KMS-11 (cell line): ENCODE data around the gene ATOSA.
A peak's percentile ranks its signal among the peaks of the same experiment; 100 is the strongest.

ENCODE experiments used
- H2AFZ ChIP-seq: fragments of 200-600 bp; sonication (generic); 2 replicates; pipeline ENCODE4 v1.6.1; 2016; ENCODE audit warnings: antibody characterized with exemption, mixed run types, low read depth
- H3K27ac ChIP-seq: fragments of 200-600 bp; sonication (generic); 2 replicates; pipeline ENCODE4 v1.6.1; 2016; ENCODE audit warnings: mild to moderate bottlenecking, mixed run types
- H3K27me3 ChIP-seq: fragments of 200-600 bp; sonication (generic); 2 replicates; pipeline ENCODE4 v1.6.1; 2017; ENCODE audit warnings: mild to moderate bottlenecking, low read depth, mixed run types, moderate library complexity; ENCODE audit not compliant: insufficient read depth
- H3K36me3 ChIP-seq: fragments of 200-600 bp; sonication (generic); 2 replicates; pipeline ENCODE4 v1.6.1; 2017; ENCODE audit warnings: mild to moderate bottlenecking, mixed run types; ENCODE audit not compliant: insufficient read depth
- H3K4me1 ChIP-seq: fragments of 200-600 bp; sonication (generic); 2 replicates; pipeline ENCODE4 v1.6.1; 2016; ENCODE audit warnings: mild to moderate bottlenecking, low read depth, mixed run types; ENCODE audit not compliant: poor library complexity, severe bottlenecking
- H3K4me2 ChIP-seq: fragments of 200-600 bp; sonication (generic); 2 replicates; pipeline ENCODE4 v1.7.0; 2016; ENCODE audit warnings: mild to moderate bottlenecking, mixed run types
- H3K4me3 ChIP-seq: fragments of 200-600 bp; sonication (generic); IDR thresholded peaks from 2 replicates; pipeline ENCODE4 v1.6.1; 2017; ENCODE audit warnings: low read depth, low read length, mixed read lengths; ENCODE audit not compliant: insufficient read depth
- H3K79me2 ChIP-seq: fragments of 200-600 bp; sonication (generic); 2 replicates; pipeline ENCODE4 v1.6.1; 2016; ENCODE audit warnings: low read depth, mixed run types; ENCODE audit not compliant: insufficient read depth
- H3K9ac ChIP-seq: fragments of 200-600 bp; sonication (generic); 2 replicates; pipeline ENCODE4 v1.6.1; 2016; ENCODE audit warnings: mild to moderate bottlenecking, mixed run types
- H4K20me1 ChIP-seq: fragments of 200-600 bp; sonication (generic); 2 replicates; pipeline ENCODE4 v1.6.1; 2016; ENCODE audit warnings: mild to moderate bottlenecking, mixed run types; ENCODE audit not compliant: insufficient read depth
- CTCF ChIP-seq: fragments of 200-600 bp; sonication (generic); conservative IDR thresholded peaks from 2 replicates; pipeline ENCODE4 v1.6.1; 2017; ENCODE audit warnings: low read depth, mild to moderate bottlenecking, antibody characterized with exemption, low read length, moderate library complexity, mixed read lengths

The ATOSA gene

GRCh38 chr15:52679232-52680040 lies at the start of gene ATOSA:
Gene ATOSA (minus strand): TSS chr15:52679388. CDS start chr15:52678021, 1,367 bp downstream.
- Histone ChIP-seq H3K4me1 (peaks cover 69% of the 10 kb centered on the region), H3K79me2 (peaks cover 28% of the 10 kb centered on the region), H3K4me2 (peak within 1 kb of the TSS; percentile 80), H3K27ac (peak within 1 kb of the TSS; percentile 95), H3K9ac (peak within 1 kb of the TSS; percentile 83), H3K27me3 (no peaks in the 10 kb centered on the region), H3K4me3 (no peak within 1 kb of the TSS), H3K36me3 (no peaks in the 10 kb centered on the region; the same call in 1 of the 2 replicates), H2AFZ (peak within 1 kb of the TSS; percentile 64), H4K20me1 (no peaks in the 10 kb centered on the region)
- no peak for TF ChIP-seq CTCF

DNA sequence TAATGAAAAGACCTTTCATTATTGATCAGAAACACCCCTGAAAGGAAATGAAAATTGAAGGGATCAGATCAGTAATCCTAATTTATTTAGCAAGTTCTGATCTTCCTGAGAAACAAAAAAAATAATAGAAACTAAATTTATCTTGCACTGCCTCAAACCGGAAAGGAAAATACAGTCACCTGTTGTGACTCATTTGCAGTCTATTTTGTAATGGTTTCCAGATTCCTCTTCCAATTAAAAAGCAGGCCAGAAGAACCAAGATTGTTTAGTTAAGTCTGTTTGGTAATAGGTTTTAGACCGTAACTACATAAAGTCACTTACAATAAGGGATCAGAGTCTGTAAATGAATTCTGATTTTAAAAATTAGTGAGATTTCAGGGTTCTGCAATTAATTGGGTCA lies 49.7 kb upstream of the ATOSA start:
- Histone ChIP-seq H3K4me1 (peaks cover 64% of the 10 kb centered on the region), H4K20me1 (no peaks in the 10 kb centered on the region), H3K9ac (peak overlapping the region; percentile 63; the same call in 1 of the 2 replicates), H3K36me3 (no peaks in the 10 kb centered on the region), H3K79me2 (no peaks in the 10 kb centered on the region), H3K4me3 (no peak overlapping the region), H3K27me3 (no peaks in the 10 kb centered on the region), H3K4me2 (peak overlapping the region; percentile 85), H2AFZ (peak overlapping the region; percentile 91), H3K27ac (peak overlapping the region; percentile 91)
- no peak for TF ChIP-seq CTCF

DNA sequence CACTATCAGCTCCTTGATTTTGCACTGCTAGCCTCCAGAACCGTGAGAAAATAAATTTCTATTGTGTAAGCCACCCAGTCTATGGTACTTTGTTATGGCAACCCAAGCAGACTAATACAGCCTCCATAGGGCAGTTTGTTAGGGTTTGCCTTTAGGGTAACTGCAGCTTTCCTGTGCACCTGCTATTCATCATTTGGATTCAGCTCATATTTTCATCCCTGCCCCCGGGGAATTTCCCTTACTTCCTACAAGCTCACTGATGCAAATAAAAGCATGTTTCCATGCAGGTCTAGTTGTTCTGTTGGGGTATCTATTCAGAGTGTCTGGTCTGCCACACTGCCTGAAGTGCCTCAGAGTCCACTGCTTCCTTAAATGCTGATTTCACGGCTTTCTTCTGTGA lies 48.6 kb upstream of the ATOSA start:
- no peak for TF ChIP-seq CTCF
- Histone ChIP-seq H3K79me2 (no peaks in the 10 kb centered on the region), H4K20me1 (no peaks in the 10 kb centered on the region), H3K9ac (no peak overlapping the region), H2AFZ (no peak overlapping the region), H3K27ac (no peak overlapping the region), H3K4me3 (no peak overlapping the region), H3K4me2 (no peak overlapping the region), H3K27me3 (no peaks in the 10 kb centered on the region), H3K36me3 (no peaks in the 10 kb centered on the region), H3K4me1 (peaks cover 53% of the 10 kb centered on the region)

DNA sequence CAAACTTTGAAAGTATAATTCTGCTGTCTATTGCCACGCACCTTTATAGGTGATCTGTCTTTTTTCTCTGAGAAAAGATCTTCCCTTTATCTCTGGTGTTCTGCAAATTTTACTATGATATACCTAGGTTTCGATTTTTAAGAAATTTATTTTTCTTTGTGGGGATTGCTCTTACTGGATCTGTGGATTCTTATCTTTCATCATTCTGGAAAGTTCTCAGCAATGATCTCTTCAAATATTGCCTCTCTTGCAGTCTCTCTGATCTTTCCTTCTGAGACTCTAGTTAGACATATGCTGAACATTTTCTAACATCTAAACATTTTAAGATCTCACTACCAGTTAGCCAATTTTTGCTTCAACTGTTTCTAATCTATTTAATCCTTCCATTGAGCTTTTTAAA lies 47.0 kb upstream of the ATOSA start:
- H3K79me2 ChIP-seq, result no peaks in the 10 kb centered on the region
- H3K27me3 ChIP-seq, result no peaks in the 10 kb centered on the region
- no peak overlapping the region for H2AFZ ChIP-seq
- H3K4me2 ChIP-seq, result no peak overlapping the region
- no peak overlapping the region for H3K4me3 ChIP-seq
- H3K4me1 ChIP-seq, result peaks cover 37% of the 10 kb centered on the region
- H3K36me3 ChIP-seq, result no peaks in the 10 kb centered on the region
- H3K9ac ChIP-seq, result no peak overlapping the region
- TF ChIP-seq CTCF, result no peak
- no peak overlapping the region for H3K27ac ChIP-seq
- H4K20me1 ChIP-seq, result no peaks in the 10 kb centered on the region
